Caco-2 (cell line): ENCODE results near the gene ACAA1. TPM values are rescaled to one million over a fixed set of nuclear protein-coding genes. Genes with fewer than 3 reads are reported as not detected.

Experiments used
- BruUV-seq: library from RNA; stranded (reverse); fragments of 400-500 nt; replicated peaks from 2 replicates; lab custom pipeline; 2021; lab: Mats Ljungman, UMichigan
- CTCF ChIA-PET: fragments of 300-600 bp; sonication (Branson Sonifier 250); formaldehyde crosslinking; loops from one replicate; lab custom pipeline; 2022; ENCODE audit warnings: antibody characterized with exemption; lab: Charles Lee
- POLR2A ChIA-PET: fragments of 300-600 bp; sonication (Branson Sonifier 250); formaldehyde crosslinking; loops from one replicate; lab custom pipeline; 2022; ENCODE audit warnings: antibody characterized with exemption; lab: Charles Lee
- DNase-seq, 2 experiments: peaks; one replicate each; pipeline versions ENCODE4 v3.0.0 to v3.0.0-alpha.2; 2020 to 2022
- H3K27me3 ChIP-seq: replicated peaks from 2 replicates; pipeline ENCODE4 v1.6.0; 2011; ENCODE audit warnings: low read length; ENCODE audit not compliant: control insufficient read depth, insufficient read depth
- H3K36me3 ChIP-seq: 2 replicates; pipeline ENCODE4 v1.5.1; 2011; ENCODE audit warnings: low read length; ENCODE audit not compliant: control insufficient read depth, insufficient read depth
- H3K4me1 ChIP-seq: fragments of 250-450 bp; sonication (Bioruptor Pico); 2 replicates; pipeline ENCODE4 v1.5.1; 2020; ENCODE audit warnings: mild to moderate bottlenecking
- H3K4me3 ChIP-seq: 2 replicates; pipeline ENCODE4 v1.5.1; 2011; ENCODE audit warnings: low read depth, mild to moderate bottlenecking, control low read depth, low read length
- H3K9me3 ChIP-seq: fragments of 250-450 bp; sonication (Bioruptor Pico); 2 replicates; pipeline ENCODE4 v1.5.1; 2020; ENCODE audit warnings: mild to moderate bottlenecking, moderate library complexity
- H3K27ac Mint-ChIP-seq: one replicate; pipeline ENCODE4 v1.8.0; 2022; ENCODE audit warnings: mixed read lengths; ENCODE audit not compliant: unreplicated experiment
- H3K27me3 Mint-ChIP-seq: one replicate; pipeline ENCODE4 v1.8.0; 2022; ENCODE audit warnings: mixed read lengths; ENCODE audit not compliant: insufficient read depth, unreplicated experiment
- H3K36me3 Mint-ChIP-seq: one replicate; pipeline ENCODE4 v1.8.0; 2022; ENCODE audit warnings: mild to moderate bottlenecking, mixed read lengths; ENCODE audit not compliant: insufficient read depth, unreplicated experiment
- H3K4me1 Mint-ChIP-seq: one replicate; pipeline ENCODE4 v1.8.0; 2022; ENCODE audit warnings: low read depth, mixed read lengths; ENCODE audit not compliant: unreplicated experiment
- H3K4me3 Mint-ChIP-seq: one replicate; pipeline ENCODE4 v1.8.0; 2022; ENCODE audit warnings: mild to moderate bottlenecking, moderate library complexity, mixed read lengths; ENCODE audit not compliant: unreplicated experiment
- H3K9me3 Mint-ChIP-seq: one replicate; pipeline ENCODE4 v1.8.0; 2022; ENCODE audit warnings: mixed read lengths; ENCODE audit not compliant: unreplicated experiment
- intact Hi-C: fragments of 100-400 bp; cut with micrococcal nuclease; formaldehyde crosslinking; loops from one replicate; pipeline ENCODE4 v1.10.0; 2022; ENCODE audit not compliant: unreplicated experiment
- total RNA-seq: library from RNA; stranded (reverse); gene quantifications from 2 replicates; pipeline ENCODE4 v1.2.3, GENCODE V29; 2022
- TF ChIP-seq, protein P1 (sequence below), 2 experiments: fragments of 200-600 bp in 1 of 2; IDR thresholded peaks; 1 replicate in 1 of 2; 2 replicates in 1 of 2; pipeline versions ENCODE4 v1.5.1 to v1.8.0; 2011 to 2022; ENCODE audit warnings: antibody characterized with exemption in 1 of 2, control low read depth in 1 of 2, inconsistent platforms in 1 of 2, low read depth in 1 of 2, low read length in 1 of 2, mild to moderate bottlenecking in 1 of 2, moderate library complexity in 1 of 2; ENCODE audit not compliant: insufficient read depth in 1 of 2, severe bottlenecking in 1 of 2, unreplicated experiment in 1 of 2

The ACAA1 gene
- total RNA-seq, 1 experiment from 2014 or later: 139 TPM

DNA sequence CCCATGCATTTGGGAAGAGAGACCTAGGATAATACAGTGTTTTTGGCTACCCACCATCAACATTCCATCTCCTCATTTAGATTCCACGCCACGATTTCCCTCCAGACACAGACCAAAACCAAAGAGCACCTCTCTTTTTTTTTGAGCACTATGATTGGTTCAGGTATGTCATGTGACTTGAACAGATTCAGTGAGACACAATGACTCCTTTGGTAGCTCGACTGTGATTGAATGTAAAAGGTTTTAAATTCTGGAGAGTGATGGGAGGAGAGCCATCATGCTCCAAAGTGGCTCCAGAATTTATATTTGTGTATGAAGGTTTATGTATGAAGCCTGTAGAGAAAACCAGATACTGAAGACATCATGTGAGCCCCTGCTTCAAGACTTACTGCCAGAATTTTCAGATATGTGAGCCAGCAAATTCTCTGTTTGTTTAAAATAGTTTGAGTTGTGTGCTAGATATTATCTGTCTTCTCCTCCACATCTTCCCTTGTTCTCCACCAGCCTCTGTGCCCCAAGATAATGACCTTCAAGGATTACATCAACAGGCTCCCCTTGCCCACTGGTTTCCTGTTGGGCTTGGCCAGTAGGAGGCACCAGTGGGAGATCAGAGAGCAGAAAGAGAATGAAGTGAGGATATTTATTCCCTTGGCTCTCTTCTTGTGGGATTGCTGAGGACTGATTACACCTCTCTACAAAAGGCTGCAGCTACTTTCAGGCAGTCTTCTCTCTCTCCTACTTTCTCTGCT, 14.0 kb upstream of the ACAA1 start:
- no peaks in the 10 kb centered on the region for H3K27me3 ChIP-seq
- Mint-ChIP-seq H3K36me3 (no peaks in the 10 kb centered on the region), H3K27me3 (no peaks in the 10 kb centered on the region), H3K4me1 (no peaks in the 10 kb centered on the region), H3K4me3 (no peak overlapping the region), H3K9me3 (peaks cover 13% of the 10 kb centered on the region), H3K27ac (no peak overlapping the region)
- no peak overlapping the region for H3K4me3 ChIP-seq
- H3K9me3 ChIP-seq: peaks cover 4% of the 10 kb centered on the region; the same call in 1 of the 2 replicates
- intact Hi-C loops: no loop called here
- peaks cover 15% of the 10 kb centered on the region for H3K4me1 ChIP-seq
- ChIA-PET POLR2A (no interaction called here), CTCF (no interaction called here)
- DNase-seq: no peak
- TF ChIP-seq, protein P1, sequence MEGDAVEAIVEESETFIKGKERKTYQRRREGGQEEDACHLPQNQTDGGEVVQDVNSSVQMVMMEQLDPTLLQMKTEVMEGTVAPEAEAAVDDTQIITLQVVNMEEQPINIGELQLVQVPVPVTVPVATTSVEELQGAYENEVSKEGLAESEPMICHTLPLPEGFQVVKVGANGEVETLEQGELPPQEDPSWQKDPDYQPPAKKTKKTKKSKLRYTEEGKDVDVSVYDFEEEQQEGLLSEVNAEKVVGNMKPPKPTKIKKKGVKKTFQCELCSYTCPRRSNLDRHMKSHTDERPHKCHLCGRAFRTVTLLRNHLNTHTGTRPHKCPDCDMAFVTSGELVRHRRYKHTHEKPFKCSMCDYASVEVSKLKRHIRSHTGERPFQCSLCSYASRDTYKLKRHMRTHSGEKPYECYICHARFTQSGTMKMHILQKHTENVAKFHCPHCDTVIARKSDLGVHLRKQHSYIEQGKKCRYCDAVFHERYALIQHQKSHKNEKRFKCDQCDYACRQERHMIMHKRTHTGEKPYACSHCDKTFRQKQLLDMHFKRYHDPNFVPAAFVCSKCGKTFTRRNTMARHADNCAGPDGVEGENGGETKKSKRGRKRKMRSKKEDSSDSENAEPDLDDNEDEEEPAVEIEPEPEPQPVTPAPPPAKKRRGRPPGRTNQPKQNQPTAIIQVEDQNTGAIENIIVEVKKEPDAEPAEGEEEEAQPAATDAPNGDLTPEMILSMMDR (IDR thresholded peaks at IDR 0.05; ENCODE audit: insufficient read depth in 1 of 2, low read depth in 1 of 2, low read length in 1 of 2, severe bottlenecking in 1 of 2, unreplicated experiment in 1 of 2): no peak
- no TSS peak for BruUV-seq
- no peaks in the 10 kb centered on the region for H3K36me3 ChIP-seq

- Mint-ChIP-seq H3K9me3 (peaks cover 13% of the 10 kb centered on the region), H3K4me3 (no peak overlapping the region), H3K27ac (no peak overlapping the region), H3K4me1 (no peaks in the 10 kb centered on the region), H3K27me3 (no peaks in the 10 kb centered on the region), H3K36me3 (no peaks in the 10 kb centered on the region)
- DNase-seq: no peak
- intact Hi-C loops: no loop called here
- H3K36me3 ChIP-seq: no peaks in the 10 kb centered on the region
- H3K27me3 ChIP-seq: no peaks in the 10 kb centered on the region
- H3K4me1 ChIP-seq: peaks cover 14% of the 10 kb centered on the region
- TF ChIP-seq, protein P1 (IDR thresholded peaks at IDR 0.05; ENCODE audit: insufficient read depth in 1 of 2, low read depth in 1 of 2, low read length in 1 of 2, severe bottlenecking in 1 of 2, unreplicated experiment in 1 of 2): no peak
- CTCF ChIA-PET: no interaction called here
- POLR2A ChIA-PET: no interaction called here
- no peak overlapping the region for H3K4me3 ChIP-seq
- H3K9me3 ChIP-seq: peaks cover 4% of the 10 kb centered on the region; the same call in 1 of the 2 replicates
- BruUV-seq: no TSS peak
Measured at GRCh38 chr3:38149708-38150107, 12.8 kb upstream of the ACAA1 start.

DNA sequence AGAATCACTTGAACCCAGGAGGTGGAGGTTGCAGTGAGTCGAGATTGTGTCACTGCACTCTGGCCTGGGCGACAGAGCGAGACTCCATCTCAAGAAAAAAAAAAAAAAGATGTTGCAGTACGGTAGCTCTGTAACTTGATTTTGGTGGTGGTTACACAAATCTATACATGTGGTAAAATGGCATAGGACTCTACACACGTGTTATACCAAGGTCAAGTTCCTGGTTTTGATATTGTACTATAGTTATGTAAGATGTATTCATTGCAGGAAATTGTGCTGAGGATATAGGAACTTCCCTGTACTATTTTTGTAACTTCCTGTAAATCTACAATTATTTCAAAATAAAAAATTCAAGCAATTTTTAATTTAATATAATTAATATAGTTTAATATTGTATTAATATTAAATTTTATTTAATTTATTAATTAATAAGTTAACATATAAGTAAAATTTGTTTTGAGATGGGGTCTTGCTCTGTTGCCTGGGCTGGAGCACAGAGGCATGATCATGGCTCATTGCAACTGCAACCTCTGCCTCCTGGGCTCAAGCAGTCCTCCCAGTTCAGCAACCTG, 11.5 kb upstream of the ACAA1 start:
- no TSS peak for BruUV-seq
- no peaks in the 10 kb centered on the region for H3K27me3 ChIP-seq
- H3K36me3 ChIP-seq: no peaks in the 10 kb centered on the region
- H3K27me3 Mint-ChIP-seq: no peaks in the 10 kb centered on the region
- ChIA-PET POLR2A (no interaction called here), CTCF (interaction anchor here (0.7 kb wide), 1 partner anchor 9 kb away, joined by 4 read pairs; no protein-coding TSS in a partner anchor)
- no peak overlapping the region for H3K4me3 ChIP-seq
- peaks cover 4% of the 10 kb centered on the region; the same call in 1 of the 2 replicates for H3K9me3 ChIP-seq
- H3K4me3 Mint-ChIP-seq: no peak overlapping the region
- peaks cover under 1% of the 10 kb centered on the region; the same call in 1 of the 2 replicates for H3K4me1 ChIP-seq
- peaks cover 13% of the 10 kb centered on the region for H3K9me3 Mint-ChIP-seq
- H3K36me3 Mint-ChIP-seq: no peaks in the 10 kb centered on the region
- intact Hi-C loops: no loop called here
- H3K27ac Mint-ChIP-seq: no peak overlapping the region
- no peak for DNase-seq
- TF ChIP-seq, protein P1 (IDR thresholded peaks at IDR 0.05; ENCODE audit: insufficient read depth in 1 of 2, low read depth in 1 of 2, low read length in 1 of 2, severe bottlenecking in 1 of 2, unreplicated experiment in 1 of 2): no peak
- no peaks in the 10 kb centered on the region for H3K4me1 Mint-ChIP-seq
